Esophagus mucosa (tissue), 1 donor: ENCODE results near the gene SOSTDC1. TPM values are rescaled to one million over a fixed set of nuclear protein-coding genes. Genes with fewer than 3 reads are reported as not detected.

Experiments
- ATAC-seq: fragments of 200-7000 bp; cut with Tn5 transposase; one replicate; pipeline ENCODE4 v1.9.1; 2020
- total RNA-seq: library from RNA; stranded (reverse); gene quantifications from one replicate; pipeline ENCODE4 v1.2.4, GENCODE V29; 2023
- donor health status: DM: yes; HTN: yes; CAD: no.

Gene SOSTDC1
- total RNA-seq, 1 donor from 2014 or later: 1.9 TPM

DNA sequence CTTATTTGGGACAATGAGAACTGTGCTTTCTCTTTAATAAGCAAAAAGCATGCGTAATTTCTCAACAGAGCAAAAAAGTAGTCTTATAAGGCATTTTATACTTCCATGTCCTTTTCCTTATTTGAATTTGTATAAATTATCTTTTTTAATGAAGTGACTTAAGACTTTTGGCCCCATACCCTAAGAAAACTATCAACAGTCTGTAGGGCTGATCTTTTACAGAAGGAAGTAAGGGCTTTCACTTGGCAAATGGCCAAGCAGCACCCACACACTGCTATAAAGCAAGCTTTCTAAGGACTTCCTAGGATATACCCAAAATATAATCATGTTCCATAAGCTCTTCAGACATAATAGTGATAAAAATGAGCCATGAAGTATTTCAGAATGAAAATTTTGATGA lies 47.6 kb downstream of the SOSTDC1 start:
- no peak for ATAC-seq

DNA sequence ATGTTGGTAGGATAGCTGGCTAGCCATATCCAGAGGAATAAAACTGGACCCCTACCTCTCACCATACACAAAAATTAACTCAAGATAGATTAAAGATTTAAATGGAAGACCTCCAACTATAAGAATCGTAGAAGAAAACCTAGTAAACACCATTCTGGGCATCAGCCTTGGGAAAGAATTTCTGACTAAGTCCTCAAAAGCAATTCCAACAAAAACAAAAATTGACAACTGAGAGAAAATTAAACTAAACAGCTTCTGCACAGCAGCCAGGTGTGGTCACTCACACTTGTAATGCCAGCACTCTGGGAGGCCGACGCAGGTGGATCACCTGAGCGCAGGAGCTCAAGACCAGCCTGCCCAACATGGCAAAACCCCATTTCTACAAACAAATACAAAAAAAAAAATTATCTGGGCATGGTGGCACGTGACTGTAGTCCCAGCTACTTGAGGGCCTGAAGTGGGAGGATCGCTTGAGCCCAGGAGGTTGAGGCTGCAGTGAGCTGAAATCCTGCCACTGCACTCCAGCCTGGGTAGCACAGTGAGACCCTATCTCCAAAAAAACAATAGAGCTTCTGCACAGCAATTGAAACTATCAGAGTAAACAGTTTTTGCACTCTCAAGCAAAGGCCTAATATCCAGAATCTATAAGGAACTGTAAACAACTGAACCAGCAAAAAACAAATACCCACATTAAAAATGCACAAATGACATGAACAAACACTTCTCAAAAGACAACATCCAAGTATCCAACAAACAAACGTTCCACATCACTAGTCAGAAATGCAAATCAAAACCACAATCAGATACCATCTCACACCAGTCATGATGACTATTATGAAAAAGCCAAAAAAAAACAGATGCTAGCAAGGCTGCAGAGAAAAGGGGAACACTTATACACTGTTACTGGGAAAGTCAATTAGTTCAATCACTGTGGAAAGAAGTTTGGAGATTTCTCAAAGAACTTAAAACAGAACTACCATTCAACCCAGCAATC lies 49.0 kb downstream of the SOSTDC1 start:
- no peak for ATAC-seq

GRCh38 chr7:16412274-16413254 lies 53.0 kb downstream of the SOSTDC1 start:
- no peak for ATAC-seq

Other genes starting within 250 kb of the SOSTDC1 start
- 0.80 TPM for gene CRPPA, start 44.2 kb downstream of the SOSTDC1 start, total RNA-seq
- not detected for gene LRRC72, start 61.1 kb upstream of the SOSTDC1 start, total RNA-seq
- 7.3 TPM for gene ANKMY2, start 180.0 kb upstream of the SOSTDC1 start, total RNA-seq
- gene BZW2, start 180.4 kb upstream of the SOSTDC1 start, total RNA-seq: 58.9 TPM